ENCODE results near the gene LGALS8. TPM values are rescaled to one million over a fixed set of nuclear protein-coding genes. Genes with fewer than 3 reads are reported as not detected.
"Not testable (repeated sequence)": the region's sequence is repeated elsewhere in the genome, so short reads cannot be mapped to it uniquely, and the experiment has no call there.

The LGALS8 gene
- polyA plus RNA-seq, 2 of the 4 experiments (the other 2 are of a cell fraction), result 32.3 to 61.3 TPM

- Histone ChIP-seq H3K9me3 (no peaks in the 10 kb centered on the region), H3K4me1 (0 out of 3 replicates have a peak, but pooled peaks cover 3% of the 10 kb centered on the region), H3K4me2 (no peak overlapping the region), H3K27ac (no peak overlapping the region), H3K4me3 (no peak overlapping the region)
- ATAC-seq, result no peak
- DNase-seq (ENCODE audit: low read depth in 1 of 2, low spot score in 1 of 2), result no peak
- WGBS (ENCODE audit: missing lambda C conversion rate), result 54% methylated on average over 5 of the region's 5 CpGs
- ChIA-PET CTCF (no interaction called here), POLR2A (no interaction called here)
- no peak for FAIRE-seq
- no peak for TF ChIP-seq TP53 (CRISPR knock-in tag; IDR thresholded peaks at IDR 0.05)
Observed at GRCh38 chr1:236480758-236481436, 42.9 kb upstream of the LGALS8 start.

GRCh38 chr1:236484310-236484971, 39.3 kb upstream of the LGALS8 start:
- H3K9me3 ChIP-seq, result no peaks in the 10 kb centered on the region
- no peak overlapping the region for H3K4me3 ChIP-seq
- no peak for FAIRE-seq
- no peak for DNase-seq (ENCODE audit: low read depth in 1 of 2, low spot score in 1 of 2)
- TF ChIP-seq CEBPB (IDR thresholded peaks at IDR 0.05) (peak in 1 of 2 experiments; percentile 16; a peak in 1 of 4 replicates), MAFK (IDR thresholded peaks at IDR 0.05; ENCODE audit: partially characterized antibody) (no peak)
- H3K27ac ChIP-seq, result no peak overlapping the region
- H3K4me1 ChIP-seq, result 0 out of 3 replicates have a peak, but pooled peaks cover 3% of the 10 kb centered on the region
- 82% methylated on average over 13 of the region's 14 CpGs for WGBS (ENCODE audit: missing lambda C conversion rate)
- H3K4me2 ChIP-seq, result no peak overlapping the region
- ChIA-PET POLR2A (no interaction called here), CTCF (interaction anchor here (1.4 to 11.7 kb wide), 2 partner anchors 374 to 379 kb away, joined by 5 to 110 read pairs; no protein-coding TSS in a partner anchor)
- ATAC-seq, result no peak

GRCh38 chr1:236486356-236487002, 37.3 kb upstream of the LGALS8 start:
- WGBS (ENCODE audit: missing lambda C conversion rate), result 68% methylated on average over 4 of the region's 4 CpGs
- DNase-seq (ENCODE audit: low read depth in 1 of 2, low spot score in 1 of 2), result no peak
- H3K27ac ChIP-seq, result no peak overlapping the region
- FAIRE-seq, result no peak
- H3K4me2 ChIP-seq, result no peak overlapping the region
- H3K9me3 ChIP-seq, result no peaks in the 10 kb centered on the region
- no peak for ATAC-seq
- CTCF ChIA-PET, result interaction anchor here (1.1 to 11.7 kb wide), 2 partner anchors 17 to 381 kb away, joined by 3 to 110 read pairs; no protein-coding TSS in a partner anchor
- no peak overlapping the region for H3K4me3 ChIP-seq
- TF ChIP-seq ELK1 (IDR thresholded peaks at IDR 0.05; ENCODE audit: low read depth, low read length) (no peak), FOSL2 (IDR thresholded peaks at IDR 0.05) (no peak), FOSL2 (CRISPR knock-in tag; IDR thresholded peaks at IDR 0.05) (no peak), NPAS2 (CRISPR knock-in tag; IDR thresholded peaks at IDR 0.05; ENCODE audit: borderline replicate concordance) (no peak), HDAC2 (IDR thresholded peaks at IDR 0.05) (no peak), ATOH8 (CRISPR knock-in tag; IDR thresholded peaks at IDR 0.05; ENCODE audit: low read depth) (no peak), RNF2 (IDR thresholded peaks at IDR 0.05; ENCODE audit: borderline replicate concordance, low read depth) (no peak), POLR2A (IDR thresholded peaks at IDR 0.05; ENCODE audit: low read length) (no peak), SMC3 (IDR thresholded peaks at IDR 0.05) (no peak), ZSCAN20 (CRISPR knock-in tag; IDR thresholded peaks at IDR 0.05) (no peak), MAZ (IDR thresholded peaks at IDR 0.05; ENCODE audit: borderline replicate concordance, low read depth, low read length) (no peak), RARB (CRISPR knock-in tag; IDR thresholded peaks at IDR 0.05) (no peak), MAX (IDR thresholded peaks at IDR 0.05) (no peak), CBX2 (IDR thresholded peaks at IDR 0.05; ENCODE audit: borderline replicate concordance, low read depth) (no peak), CBX8 (IDR thresholded peaks at IDR 0.05) (no peak), ZFP36 (IDR thresholded peaks at IDR 0.05; ENCODE audit: borderline replicate concordance, partially characterized antibody) (no peak), EP300 (IDR thresholded peaks at IDR 0.05) (no peak)
- TF ChIP-seq, protein P1, sequence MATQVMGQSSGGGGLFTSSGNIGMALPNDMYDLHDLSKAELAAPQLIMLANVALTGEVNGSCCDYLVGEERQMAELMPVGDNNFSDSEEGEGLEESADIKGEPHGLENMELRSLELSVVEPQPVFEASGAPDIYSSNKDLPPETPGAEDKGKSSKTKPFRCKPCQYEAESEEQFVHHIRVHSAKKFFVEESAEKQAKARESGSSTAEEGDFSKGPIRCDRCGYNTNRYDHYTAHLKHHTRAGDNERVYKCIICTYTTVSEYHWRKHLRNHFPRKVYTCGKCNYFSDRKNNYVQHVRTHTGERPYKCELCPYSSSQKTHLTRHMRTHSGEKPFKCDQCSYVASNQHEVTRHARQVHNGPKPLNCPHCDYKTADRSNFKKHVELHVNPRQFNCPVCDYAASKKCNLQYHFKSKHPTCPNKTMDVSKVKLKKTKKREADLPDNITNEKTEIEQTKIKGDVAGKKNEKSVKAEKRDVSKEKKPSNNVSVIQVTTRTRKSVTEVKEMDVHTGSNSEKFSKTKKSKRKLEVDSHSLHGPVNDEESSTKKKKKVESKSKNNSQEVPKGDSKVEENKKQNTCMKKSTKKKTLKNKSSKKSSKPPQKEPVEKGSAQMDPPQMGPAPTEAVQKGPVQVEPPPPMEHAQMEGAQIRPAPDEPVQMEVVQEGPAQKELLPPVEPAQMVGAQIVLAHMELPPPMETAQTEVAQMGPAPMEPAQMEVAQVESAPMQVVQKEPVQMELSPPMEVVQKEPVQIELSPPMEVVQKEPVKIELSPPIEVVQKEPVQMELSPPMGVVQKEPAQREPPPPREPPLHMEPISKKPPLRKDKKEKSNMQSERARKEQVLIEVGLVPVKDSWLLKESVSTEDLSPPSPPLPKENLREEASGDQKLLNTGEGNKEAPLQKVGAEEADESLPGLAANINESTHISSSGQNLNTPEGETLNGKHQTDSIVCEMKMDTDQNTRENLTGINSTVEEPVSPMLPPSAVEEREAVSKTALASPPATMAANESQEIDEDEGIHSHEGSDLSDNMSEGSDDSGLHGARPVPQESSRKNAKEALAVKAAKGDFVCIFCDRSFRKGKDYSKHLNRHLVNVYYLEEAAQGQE (IDR thresholded peaks at IDR 0.05), result no peak
- H3K4me1 ChIP-seq, result 0 out of 3 replicates have a peak, but pooled peaks cover 4% of the 10 kb centered on the region
- POLR2A ChIA-PET, result no interaction called here

DNA sequence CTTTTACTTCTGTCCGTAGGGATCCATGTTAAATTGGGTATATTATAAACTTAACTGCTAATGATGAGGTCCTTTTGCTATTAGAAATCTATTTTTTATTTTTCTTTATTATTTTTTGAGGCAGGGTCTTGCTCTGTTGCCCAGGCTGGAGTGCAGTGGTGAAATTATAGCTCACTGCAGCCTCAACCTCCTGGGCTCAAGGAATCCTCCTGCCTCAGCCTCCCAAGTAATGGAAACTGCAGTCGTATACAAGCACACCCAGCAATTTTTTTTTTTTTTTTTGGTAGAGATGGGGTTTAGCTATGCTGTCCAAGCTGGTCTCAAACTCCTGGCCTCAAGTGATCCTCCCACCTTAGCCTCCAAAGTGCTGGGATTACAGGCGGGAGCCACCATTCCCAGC, 34.6 kb upstream of the LGALS8 start:
- CTCF ChIA-PET, result interaction anchor here (0.6 to 11.7 kb wide), 12 partner anchors 9 to 629 kb away, joined by 3 to 110 read pairs (median 4); no protein-coding TSS in a partner anchor
- ATAC-seq; FAIRE-seq; H3K4me3 ChIP-seq; H3K27ac ChIP-seq; H3K4me1 ChIP-seq; H3K4me2 ChIP-seq; POLR2A ChIA-PET; DNase-seq (ENCODE audit: low read depth in 1 of 2, low spot score in 1 of 2); H3K9me3 ChIP-seq: not testable (repeated sequence)
- WGBS (ENCODE audit: missing lambda C conversion rate), result 48% methylated on average over 3 of the region's 3 CpGs

Data from A549 (cell line).